Activated B cell treated with CpG ODN at 0.5 μM for 24 hours (primary cell): Measurements from ENCODE around the gene IGFL1. TPM values are rescaled to one million over a fixed set of nuclear protein-coding genes. Genes with fewer than 3 reads are reported as not detected.
"Not testable (repeated sequence)": the region's sequence is repeated elsewhere in the genome, so short reads cannot be mapped to it uniquely, and the experiment has no call there.

ENCODE experiments used
- ATAC-seq: fragments of 200-7000 bp; cut with Tn5 transposase; one replicate; pipeline ENCODE4 v1.10.0; 2021; ENCODE audit warnings: low read depth, mild to moderate bottlenecking, moderate library complexity
- CTCF ChIA-PET: fragments of 350-600 bp; sonication (Branson Sonifier 250); formaldehyde crosslinking; loops from one replicate; lab custom pipeline; 2021; ENCODE audit warnings: antibody characterized with exemption; lab: Charles Lee
- POLR2A ChIA-PET: fragments of 350-600 bp; sonication (Branson Sonifier 250); formaldehyde crosslinking; loops from one replicate; lab custom pipeline; 2021; ENCODE audit warnings: antibody characterized with exemption; lab: Charles Lee
- DNase-seq: peaks from one replicate; pipeline ENCODE4 v3.0.0; 2022
- H3K27ac Mint-ChIP-seq: one replicate; pipeline ENCODE4 v1.8.0; 2020; ENCODE audit warnings: mixed read lengths
- H3K27me3 Mint-ChIP-seq: one replicate; pipeline ENCODE4 v1.8.0; 2021; ENCODE audit warnings: mixed read lengths
- H3K36me3 Mint-ChIP-seq: one replicate; pipeline ENCODE4 v1.8.0; 2021; ENCODE audit warnings: low read depth, mixed read lengths
- H3K4me1 Mint-ChIP-seq: one replicate; pipeline ENCODE4 v1.8.0; 2021; ENCODE audit warnings: mixed read lengths
- H3K4me3 Mint-ChIP-seq: one replicate; pipeline ENCODE4 v1.8.0; 2020; ENCODE audit warnings: mild to moderate bottlenecking, mixed read lengths
- H3K9me3 Mint-ChIP-seq: one replicate; pipeline ENCODE4 v1.8.0; 2020; ENCODE audit warnings: mixed read lengths
- CTCF ChIP-seq: fragments of 200-600 bp; IDR thresholded peaks from one replicate; pipeline ENCODE4 v1.8.0; 2022; ENCODE audit warnings: antibody characterized with exemption, mild to moderate bottlenecking
- intact Hi-C: fragments of 100-400 bp; cut with micrococcal nuclease; formaldehyde crosslinking; loops from one replicate; pipeline ENCODE4 v1.15.1; 2024
- total RNA-seq: library from RNA; stranded (reverse); gene quantifications from 2 replicates; pipeline ENCODE4 v1.2.3, GENCODE V29; 2022

IGFL1 gene
- total RNA-seq, 1 donor from 2014 or later: not detected

- no peaks in the 10 kb centered on the region for H3K4me1 Mint-ChIP-seq
- H3K36me3 Mint-ChIP-seq: no peaks in the 10 kb centered on the region
- ChIA-PET CTCF (no interaction called here), POLR2A (no interaction called here)
- intact Hi-C loops: no loop called here
- no peak overlapping the region for H3K27ac Mint-ChIP-seq
- H3K9me3 Mint-ChIP-seq: peaks cover 2% of the 10 kb centered on the region
- no peak for TF ChIP-seq CTCF
- H3K4me3 Mint-ChIP-seq: no peak overlapping the region
- peaks cover 29% of the 10 kb centered on the region for H3K27me3 Mint-ChIP-seq
- no peak for DNase-seq
- ATAC-seq: no peak
These were observed 9.4 kb upstream of the IGFL1 start for GRCh38 chr19:46220038-46220615.

GRCh38 chr19:46221152-46221551 is 8.4 kb upstream of the IGFL1 start:
- no peak for ATAC-seq
- no peak for DNase-seq
- H3K27me3 Mint-ChIP-seq: peaks cover 29% of the 10 kb centered on the region

GRCh38 chr19:46221981-46222610 is 7.4 kb upstream of the IGFL1 start:
- Mint-ChIP-seq H3K36me3 (no peaks in the 10 kb centered on the region), H3K27ac (no peak overlapping the region), H3K4me3 (no peak overlapping the region), H3K4me1 (no peaks in the 10 kb centered on the region), H3K9me3 (no peaks in the 10 kb centered on the region), H3K27me3 (peaks cover 27% of the 10 kb centered on the region)
- intact Hi-C loops: no loop called here
- ChIA-PET POLR2A (no interaction called here), CTCF (no interaction called here)
- no peak for ATAC-seq
- DNase-seq: no peak
- TF ChIP-seq CTCF: no peak

More at GRCh38 chr19:46221152-46221551, 8.4 kb upstream of the IGFL1 start:
- Mint-ChIP-seq H3K4me3 (no peak overlapping the region), H3K27ac (no peak overlapping the region), H3K4me1 (no peaks in the 10 kb centered on the region), H3K9me3 (peaks cover 2% of the 10 kb centered on the region), H3K36me3 (no peaks in the 10 kb centered on the region)
- TF ChIP-seq CTCF: no peak
- CTCF ChIA-PET: no interaction called here
- POLR2A ChIA-PET: no interaction called here
- intact Hi-C loops: no loop called here

- CTCF ChIA-PET, DNase-seq, H3K27ac Mint-ChIP-seq, H3K36me3 Mint-ChIP-seq, H3K4me3 Mint-ChIP-seq, ATAC-seq, H3K4me1 Mint-ChIP-seq, intact Hi-C loops, H3K9me3 Mint-ChIP-seq, POLR2A ChIA-PET: not testable (repeated sequence)
- peaks cover 20% of the 10 kb centered on the region for H3K27me3 Mint-ChIP-seq
These were observed 5.8 kb upstream of the IGFL1 start for GRCh38 chr19:46223787-46224186.

- Mint-ChIP-seq H3K27ac (no peak overlapping the region), H3K9me3 (no peaks in the 10 kb centered on the region), H3K4me1 (no peaks in the 10 kb centered on the region), H3K4me3 (no peak overlapping the region), H3K27me3 (peaks cover 13% of the 10 kb centered on the region), H3K36me3 (no peaks in the 10 kb centered on the region)
- no peak for TF ChIP-seq CTCF
- ATAC-seq (no peak), DNase-seq (no peak)
- intact Hi-C loops: no loop called here
- ChIA-PET CTCF (no interaction called here), POLR2A (no interaction called here)
These were observed 4.8 kb upstream of the IGFL1 start for GRCh38 chr19:46224773-46225172.
